ENCODE data around the gene INPP5B. TPM values are rescaled to one million over a fixed set of nuclear protein-coding genes. Genes with fewer than 3 reads are reported as not detected.

The INPP5B gene
- total and polyA plus RNA-seq, 2 donors = 23.1 to 24.8 TPM

DNA sequence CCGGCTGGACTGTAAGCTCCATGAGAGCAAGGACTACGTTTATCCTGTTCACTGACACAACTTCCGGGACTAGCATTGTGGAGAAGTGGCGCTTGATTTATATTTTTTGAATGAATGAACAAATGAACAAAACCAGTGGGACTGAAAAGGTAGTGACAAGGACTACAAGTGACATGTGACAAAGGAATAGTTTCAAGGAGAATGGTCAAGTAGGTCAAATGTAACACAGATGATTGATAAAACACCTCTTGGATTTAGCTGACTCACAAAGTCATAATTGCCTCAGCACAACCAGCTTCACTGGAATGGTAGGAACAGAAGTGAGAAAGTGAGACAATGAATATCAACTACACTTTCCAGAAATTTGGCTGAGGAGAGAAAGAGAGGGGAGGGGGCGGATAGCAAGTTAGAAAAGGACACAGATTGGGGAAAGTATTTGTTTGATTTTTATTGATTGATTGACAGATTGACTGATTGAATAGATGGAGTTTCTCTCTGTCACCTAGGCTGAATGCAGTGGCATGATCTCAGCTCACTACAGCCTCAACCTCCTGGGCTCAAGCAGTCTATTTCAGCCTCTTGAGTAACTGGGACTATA lies 101.7 kb downstream of the INPP5B start:
- Histone ChIP-seq H3K27me3 (ENCODE audit: control insufficient read depth in 2 of 2, insufficient read depth in 1 of 2, low read length in 1 of 2) (no peaks in the 10 kb centered on the region), H3K27ac (ENCODE audit: low read depth in 1 of 2, low read length in 1 of 2) (no peak overlapping the region), H3K4me1 (ENCODE audit: control insufficient read depth in 2 of 2, insufficient read depth in 2 of 2, low read length in 2 of 2) (peaks cover 5 to 8% of the 10 kb centered on the region in 2 donors), H3K36me3 (ENCODE audit: control insufficient read depth in 2 of 2, insufficient read depth in 2 of 2, low read length in 1 of 2) (peaks cover 8 to 15% of the 10 kb centered on the region in 2 donors), H3K9me3 (ENCODE audit: control insufficient read depth in 2 of 2, insufficient read depth in 1 of 2, low read length in 1 of 2) (no peaks in the 10 kb centered on the region), H3K4me3 (ENCODE audit: low read length in 2 of 2) (no peak overlapping the region)
- DNase-seq (ENCODE audit: low read depth in 6 of 9, low spot score in 9 of 9) = no peak
- WGBS = 98% methylated on average over 5 of the region's 5 CpGs

DNA sequence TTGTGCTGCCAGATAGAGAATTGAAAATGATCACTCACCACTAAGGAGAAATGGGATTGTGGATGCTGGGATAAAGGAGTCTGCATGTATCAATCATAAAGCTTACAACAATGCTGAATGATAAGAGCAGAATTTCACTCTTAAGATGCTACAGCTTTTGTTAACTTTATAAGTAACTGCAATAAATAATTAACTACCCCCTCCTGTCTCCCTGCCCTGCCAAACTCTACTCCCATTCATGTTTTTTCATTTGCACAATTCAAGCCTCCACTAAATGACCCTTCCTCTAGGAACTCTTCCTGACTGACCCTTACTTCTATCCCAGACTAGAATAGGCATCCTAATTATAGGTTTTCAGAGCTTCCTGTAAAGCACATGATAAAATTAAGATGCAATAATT lies 102.3 kb downstream of the INPP5B start:
- Histone ChIP-seq H3K4me1 (ENCODE audit: control insufficient read depth in 2 of 2, insufficient read depth in 2 of 2, low read length in 2 of 2) (peaks cover 5 to 8% of the 10 kb centered on the region in 2 donors), H3K27ac (ENCODE audit: low read depth in 1 of 2, low read length in 1 of 2) (no peak overlapping the region), H3K36me3 (ENCODE audit: control insufficient read depth in 2 of 2, insufficient read depth in 2 of 2, low read length in 1 of 2) (peaks cover 14 to 20% of the 10 kb centered on the region in 2 donors), H3K9me3 (ENCODE audit: control insufficient read depth in 2 of 2, insufficient read depth in 1 of 2, low read length in 1 of 2) (no peaks in the 10 kb centered on the region), H3K4me3 (ENCODE audit: low read length in 2 of 2) (no peak overlapping the region), H3K27me3 (ENCODE audit: control insufficient read depth in 2 of 2, insufficient read depth in 1 of 2, low read length in 1 of 2) (no peaks in the 10 kb centered on the region)
- no peak for DNase-seq (ENCODE audit: low read depth in 6 of 9, low spot score in 9 of 9)

DNA sequence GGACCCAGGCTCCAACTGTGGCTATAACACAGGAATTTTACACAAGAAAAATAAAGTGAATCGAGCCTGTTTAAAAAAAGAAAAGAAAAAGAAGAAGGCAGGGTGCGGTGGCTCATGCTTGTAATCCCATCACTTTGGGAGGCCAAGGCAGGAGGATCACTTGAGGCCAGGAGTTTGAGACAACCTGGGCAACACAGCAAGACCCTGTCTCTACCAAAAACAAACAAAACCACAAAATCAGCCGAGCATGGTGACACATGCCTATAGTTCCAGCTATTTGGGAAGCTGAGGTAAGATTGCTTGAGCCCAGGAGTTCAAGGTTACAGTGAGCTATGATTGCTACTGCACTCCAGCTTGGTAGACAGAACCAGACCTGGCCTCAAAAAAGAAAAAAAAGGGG lies 105.2 kb downstream of the INPP5B start:
- 96% methylated on average over 3 of the region's 3 CpGs for WGBS
- DNase-seq (ENCODE audit: low read depth in 6 of 9, low spot score in 9 of 9) = no peak
- Histone ChIP-seq H3K27ac (ENCODE audit: low read depth in 1 of 2, low read length in 1 of 2) (no peak overlapping the region), H3K4me1 (ENCODE audit: control insufficient read depth in 2 of 2, insufficient read depth in 2 of 2, low read length in 2 of 2) (peaks cover under 1 to 4% of the 10 kb centered on the region in 2 donors), H3K36me3 (ENCODE audit: control insufficient read depth in 2 of 2, insufficient read depth in 2 of 2, low read length in 1 of 2) (peaks cover 28 to 32% of the 10 kb centered on the region in 2 donors), H3K4me3 (ENCODE audit: low read length in 2 of 2) (no peak overlapping the region), H3K27me3 (ENCODE audit: control insufficient read depth in 2 of 2, insufficient read depth in 1 of 2, low read length in 1 of 2) (no peaks in the 10 kb centered on the region), H3K9me3 (ENCODE audit: control insufficient read depth in 2 of 2, insufficient read depth in 1 of 2, low read length in 1 of 2) (no peaks in the 10 kb centered on the region)

DNA sequence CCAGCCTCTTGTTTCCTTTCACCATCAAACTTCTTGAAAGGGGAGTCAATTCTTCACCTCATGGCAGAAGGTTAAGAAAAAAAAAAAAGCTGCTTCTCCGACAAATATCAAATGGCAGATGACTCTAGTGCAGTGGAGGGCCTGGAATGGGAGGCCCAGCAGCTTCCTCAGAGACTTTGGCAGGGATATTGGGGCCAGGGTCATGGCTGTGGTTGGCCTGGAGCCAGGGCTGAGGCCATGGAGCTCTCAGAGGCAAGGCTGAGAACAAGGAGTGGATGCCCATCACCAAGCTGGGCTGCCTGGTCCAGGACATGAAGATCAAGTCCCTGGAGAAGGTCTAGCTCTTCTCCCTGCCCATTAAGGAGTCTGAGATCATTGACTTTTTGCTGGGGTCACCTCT lies 106.1 kb downstream of the INPP5B start:
- Histone ChIP-seq H3K4me3 (ENCODE audit: low read length in 2 of 2) (no peak overlapping the region), H3K36me3 (ENCODE audit: control insufficient read depth in 2 of 2, insufficient read depth in 2 of 2, low read length in 1 of 2) (peaks cover 28 to 37% of the 10 kb centered on the region in 2 donors), H3K27me3 (ENCODE audit: control insufficient read depth in 2 of 2, insufficient read depth in 1 of 2, low read length in 1 of 2) (no peaks in the 10 kb centered on the region), H3K9me3 (ENCODE audit: control insufficient read depth in 2 of 2, insufficient read depth in 1 of 2, low read length in 1 of 2) (no peaks in the 10 kb centered on the region), H3K4me1 (ENCODE audit: control insufficient read depth in 2 of 2, insufficient read depth in 2 of 2, low read length in 2 of 2) (no peaks in the 10 kb centered on the region), H3K27ac (ENCODE audit: low read depth in 1 of 2, low read length in 1 of 2) (no peak overlapping the region)
- 100% methylated on average over 1 of the region's 1 CpG for WGBS
- DNase-seq (ENCODE audit: low read depth in 6 of 9, low spot score in 9 of 9) = no peak

DNA sequence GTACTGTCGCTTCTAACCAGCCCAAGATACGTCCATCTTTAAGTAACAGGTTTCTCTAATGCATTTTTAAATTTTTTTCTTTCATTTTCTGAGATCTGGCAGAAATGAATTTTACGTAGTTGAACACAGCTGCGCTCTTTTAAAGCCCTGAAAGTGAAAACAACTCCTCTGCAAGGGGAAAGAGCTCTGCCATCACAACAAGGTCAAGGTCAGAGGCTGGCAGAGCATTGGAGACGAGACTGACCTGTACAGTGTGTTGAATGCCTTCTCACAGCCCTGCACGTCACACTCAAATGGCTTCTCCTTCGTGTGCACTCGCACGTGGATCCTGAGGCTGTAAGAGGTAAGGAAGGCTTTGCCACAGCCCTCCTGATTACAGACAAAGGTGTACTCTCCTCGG lies 107.2 kb downstream of the INPP5B start:
- WGBS = 98% methylated on average over 10 of the region's 10 CpGs
- Histone ChIP-seq H3K27ac (ENCODE audit: low read depth in 1 of 2, low read length in 1 of 2) (no peak overlapping the region), H3K4me1 (ENCODE audit: control insufficient read depth in 2 of 2, insufficient read depth in 2 of 2, low read length in 2 of 2) (no peaks in the 10 kb centered on the region), H3K4me3 (ENCODE audit: low read length in 2 of 2) (no peak overlapping the region), H3K9me3 (ENCODE audit: control insufficient read depth in 2 of 2, insufficient read depth in 1 of 2, low read length in 1 of 2) (no peaks in the 10 kb centered on the region), H3K27me3 (ENCODE audit: control insufficient read depth in 2 of 2, insufficient read depth in 1 of 2, low read length in 1 of 2) (no peaks in the 10 kb centered on the region), H3K36me3 (ENCODE audit: control insufficient read depth in 2 of 2, insufficient read depth in 2 of 2, low read length in 1 of 2) (peaks cover 37 to 46% of the 10 kb centered on the region in 2 donors)
- no peak for DNase-seq (ENCODE audit: low read depth in 6 of 9, low spot score in 9 of 9)

DNA sequence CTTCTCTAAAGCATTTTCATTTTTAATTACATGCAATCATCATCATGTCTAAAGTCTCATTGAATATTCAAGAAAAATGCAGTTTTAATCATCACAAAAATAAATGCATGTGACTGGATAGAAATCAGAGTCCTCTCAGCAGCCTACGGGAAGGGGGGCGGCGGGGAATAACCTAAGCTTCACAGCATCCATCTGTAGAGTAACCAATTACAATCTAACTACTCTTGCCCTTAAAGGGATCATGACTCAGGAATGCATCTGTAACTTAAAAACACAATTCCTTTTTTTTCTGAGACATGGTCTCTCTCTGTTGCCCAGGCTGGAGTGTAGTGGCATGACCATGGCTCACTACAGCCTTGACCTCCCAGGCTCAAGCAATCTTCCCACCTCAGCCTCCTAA lies 110.1 kb downstream of the INPP5B start:
- no peaks in the 10 kb centered on the region for H3K9me3 ChIP-seq (ENCODE audit: control insufficient read depth in 2 of 2, insufficient read depth in 1 of 2, low read length in 1 of 2)
- no peak for DNase-seq (ENCODE audit: low read depth in 6 of 9, low spot score in 9 of 9)
- WGBS = 97% methylated on average over 3 of the region's 3 CpGs
- H3K4me1 ChIP-seq (ENCODE audit: control insufficient read depth in 2 of 2, insufficient read depth in 2 of 2, low read length in 2 of 2) = no peaks in the 10 kb centered on the region
- H3K27me3 ChIP-seq (ENCODE audit: control insufficient read depth in 2 of 2, insufficient read depth in 1 of 2, low read length in 1 of 2) = no peaks in the 10 kb centered on the region
- no peak overlapping the region for H3K4me3 ChIP-seq (ENCODE audit: low read length in 2 of 2)
- peaks cover 53 to 66% of the 10 kb centered on the region in 2 donors for H3K36me3 ChIP-seq (ENCODE audit: control insufficient read depth in 2 of 2, insufficient read depth in 2 of 2, low read length in 1 of 2)
- no peak overlapping the region for H3K27ac ChIP-seq (ENCODE audit: low read depth in 1 of 2, low read length in 1 of 2)

DNA sequence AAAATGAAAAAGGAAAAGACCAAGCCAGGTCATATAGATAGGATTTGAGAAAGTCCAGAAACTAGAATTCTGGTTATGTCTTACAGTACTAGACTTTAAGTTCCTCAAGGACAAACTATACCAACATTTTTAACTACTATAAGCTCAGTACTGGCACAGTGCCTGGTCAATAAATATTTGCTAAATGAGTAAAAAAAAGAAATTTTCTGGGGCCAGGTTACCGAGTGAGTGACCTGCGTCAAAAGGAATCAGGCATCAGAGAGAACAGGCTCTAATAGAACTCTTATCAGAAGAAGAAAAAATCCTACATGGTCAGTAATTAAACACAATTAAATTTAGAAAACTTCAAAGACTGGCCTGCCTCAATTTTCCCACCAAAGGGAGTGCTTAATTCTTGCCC lies 115.0 kb downstream of the INPP5B start:
- 100% methylated on average over 2 of the region's 2 CpGs for WGBS

DNA sequence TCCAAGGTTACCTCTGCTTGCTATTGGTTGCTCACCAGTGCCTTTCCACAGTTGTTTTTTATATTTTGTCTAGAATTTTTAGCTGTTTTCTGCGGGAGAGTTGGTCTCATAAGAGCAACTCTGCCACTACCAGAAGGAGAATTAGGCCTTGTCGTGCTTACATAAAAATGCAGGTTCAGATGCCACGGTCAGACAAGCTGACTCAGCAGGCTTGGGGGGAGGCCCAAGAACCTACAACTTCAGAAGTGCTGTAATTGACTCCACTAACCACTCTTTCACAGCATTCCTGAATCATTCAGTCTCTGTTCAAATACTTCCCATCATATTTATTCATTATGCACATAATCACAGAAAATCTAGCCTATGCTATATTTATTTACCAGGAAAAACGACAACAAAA lies 115.7 kb downstream of the INPP5B start:
- Histone ChIP-seq H3K36me3 (ENCODE audit: control insufficient read depth in 2 of 2, insufficient read depth in 2 of 2, low read length in 1 of 2) (peaks cover 46 to 47% of the 10 kb centered on the region in 2 donors), H3K27me3 (ENCODE audit: control insufficient read depth in 2 of 2, insufficient read depth in 1 of 2, low read length in 1 of 2) (no peaks in the 10 kb centered on the region), H3K27ac (ENCODE audit: low read depth in 1 of 2, low read length in 1 of 2) (no peak overlapping the region), H3K4me1 (ENCODE audit: control insufficient read depth in 2 of 2, insufficient read depth in 2 of 2, low read length in 2 of 2) (no peaks in the 10 kb centered on the region), H3K9me3 (ENCODE audit: control insufficient read depth in 2 of 2, insufficient read depth in 1 of 2, low read length in 1 of 2) (no peaks in the 10 kb centered on the region), H3K4me3 (ENCODE audit: low read length in 2 of 2) (no peak overlapping the region)
- DNase-seq (ENCODE audit: low read depth in 6 of 9, low spot score in 9 of 9) = no peak
- 98% methylated on average over 4 of the region's 4 CpGs for WGBS

More for the DNA sequence above, 115.0 kb downstream of the INPP5B start:
- no peak overlapping the region for H3K4me3 ChIP-seq (ENCODE audit: low read length in 2 of 2)
- DNase-seq (ENCODE audit: low read depth in 6 of 9, low spot score in 9 of 9) = no peak
- no peaks in the 10 kb centered on the region for H3K4me1 ChIP-seq (ENCODE audit: control insufficient read depth in 2 of 2, insufficient read depth in 2 of 2, low read length in 2 of 2)
- peaks cover 43 to 50% of the 10 kb centered on the region in 2 donors for H3K36me3 ChIP-seq (ENCODE audit: control insufficient read depth in 2 of 2, insufficient read depth in 2 of 2, low read length in 1 of 2)
- H3K27ac ChIP-seq (ENCODE audit: low read depth in 1 of 2, low read length in 1 of 2) = no peak overlapping the region
- H3K27me3 ChIP-seq (ENCODE audit: control insufficient read depth in 2 of 2, insufficient read depth in 1 of 2, low read length in 1 of 2) = no peaks in the 10 kb centered on the region
- H3K9me3 ChIP-seq (ENCODE audit: control insufficient read depth in 2 of 2, insufficient read depth in 1 of 2, low read length in 1 of 2) = no peaks in the 10 kb centered on the region

DNA sequence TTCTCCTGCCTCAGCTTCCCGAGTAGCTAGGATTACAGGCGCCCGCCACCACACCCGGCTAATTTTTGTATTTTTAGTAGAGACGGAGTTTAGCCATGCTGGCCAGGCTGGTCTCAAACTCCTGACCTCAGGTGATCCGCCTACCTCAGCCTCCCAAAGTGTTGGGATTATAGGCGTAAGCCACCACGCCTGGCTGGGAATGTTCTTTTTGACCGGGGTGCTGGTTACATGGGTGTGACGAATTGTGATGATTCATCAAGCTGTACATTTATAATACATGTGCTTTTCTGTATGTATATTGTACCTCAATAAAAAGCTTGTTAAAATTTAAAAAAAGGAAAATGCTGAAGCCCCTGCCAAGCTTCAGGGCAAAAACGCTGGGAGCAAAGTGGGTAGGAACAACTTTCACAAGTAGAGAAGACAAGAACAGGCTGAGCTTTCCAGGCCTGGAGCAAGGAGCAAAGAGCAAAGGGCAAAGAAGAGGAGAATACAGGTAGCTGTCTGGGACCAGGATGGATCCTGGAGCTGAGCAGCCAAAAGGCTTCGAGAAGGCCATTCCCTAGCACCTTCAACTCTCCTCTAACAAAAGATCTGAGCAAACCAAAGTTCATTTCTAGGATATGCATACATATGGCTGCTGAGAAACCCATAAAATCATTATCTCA lies 118.3 kb downstream of the INPP5B start:
- WGBS = 98% methylated on average over 12 of the region's 12 CpGs
- Histone ChIP-seq H3K4me3 (ENCODE audit: low read length in 2 of 2) (no peak overlapping the region), H3K36me3 (ENCODE audit: control insufficient read depth in 2 of 2, insufficient read depth in 2 of 2, low read length in 1 of 2) (peaks cover 28 to 30% of the 10 kb centered on the region in 2 donors)

More for the DNA sequence above, 118.3 kb downstream of the INPP5B start:
- H3K27ac ChIP-seq (ENCODE audit: low read depth in 1 of 2, low read length in 1 of 2) = no peak overlapping the region
- no peak for DNase-seq (ENCODE audit: low read depth in 6 of 9, low spot score in 9 of 9)
- H3K4me1 ChIP-seq (ENCODE audit: control insufficient read depth in 2 of 2, insufficient read depth in 2 of 2, low read length in 2 of 2) = no peaks in the 10 kb centered on the region
- no peaks in the 10 kb centered on the region for H3K9me3 ChIP-seq (ENCODE audit: control insufficient read depth in 2 of 2, insufficient read depth in 1 of 2, low read length in 1 of 2)
- H3K27me3 ChIP-seq (ENCODE audit: control insufficient read depth in 2 of 2, insufficient read depth in 1 of 2, low read length in 1 of 2) = no peaks in the 10 kb centered on the region
